ENCODE results near the gene P4HA1. TPM values are rescaled to one million over a fixed set of nuclear protein-coding genes. Genes with fewer than 3 reads are reported as not detected.
"Not testable (repeated sequence)": the region's sequence is repeated elsewhere in the genome, so short reads cannot be mapped to it uniquely, and the experiment has no call there.

P4HA1 gene
- total and polyA plus RNA-seq, 11 donors: 18.0 to 71.7 (median 51.0) TPM

DNA sequence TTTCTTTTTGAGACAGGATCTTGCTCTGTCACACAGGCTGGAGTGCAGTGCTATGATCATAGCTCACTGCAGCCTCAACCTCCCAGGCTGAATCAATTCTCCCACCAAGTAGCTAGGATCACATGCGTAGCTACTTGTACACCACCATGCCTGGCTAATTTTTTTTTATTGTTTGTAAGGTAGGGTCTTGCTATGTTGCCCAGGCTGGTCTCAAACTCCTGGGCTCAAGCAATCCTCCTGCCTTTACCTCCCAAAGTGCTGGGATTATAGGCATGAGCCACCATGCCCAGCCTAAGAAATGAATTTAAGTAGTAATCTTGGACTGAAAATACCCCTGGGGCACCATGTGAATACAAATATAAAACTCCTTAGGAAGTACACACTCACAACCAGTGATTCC lies 19.4 kb upstream of the P4HA1 start:
- DNase-seq (no peak), ATAC-seq (no peak)

DNA sequence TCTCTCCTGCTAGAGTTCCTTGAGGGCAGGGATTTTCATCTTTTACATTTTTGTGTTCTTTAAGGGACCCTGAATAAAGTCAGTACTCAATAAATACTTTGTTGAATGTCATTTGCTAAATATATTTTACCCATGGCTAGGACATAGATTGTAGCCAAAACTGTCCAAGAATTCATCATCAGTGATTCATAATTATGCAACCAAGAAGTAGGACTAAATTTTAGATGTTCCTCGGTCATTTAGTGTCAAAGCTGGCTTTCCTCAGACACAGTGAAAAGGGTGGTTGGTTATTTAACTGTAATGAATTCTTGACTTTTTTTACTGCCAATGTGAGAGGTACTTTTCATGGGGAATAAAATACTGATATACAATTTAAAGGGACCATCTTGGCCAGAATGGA lies 16.9 kb upstream of the P4HA1 start:
- Histone ChIP-seq H3K9me3 (no peaks in the 10 kb centered on the region), H3K36me3 (peaks cover 0 to 16% (median 6%) of the 10 kb centered on the region in 9 donors), H3K4me3 (no peak overlapping the region), H3K27me3 (no peaks in the 10 kb centered on the region), H3K27ac (peak overlapping the region in 11 of 12 donors; percentile 8 to 54 (median 37)), H3K4me1 (peaks cover 0 to 39% (median 13%) of the 10 kb centered on the region in 12 donors)
- TF ChIP-seq, protein P1, sequence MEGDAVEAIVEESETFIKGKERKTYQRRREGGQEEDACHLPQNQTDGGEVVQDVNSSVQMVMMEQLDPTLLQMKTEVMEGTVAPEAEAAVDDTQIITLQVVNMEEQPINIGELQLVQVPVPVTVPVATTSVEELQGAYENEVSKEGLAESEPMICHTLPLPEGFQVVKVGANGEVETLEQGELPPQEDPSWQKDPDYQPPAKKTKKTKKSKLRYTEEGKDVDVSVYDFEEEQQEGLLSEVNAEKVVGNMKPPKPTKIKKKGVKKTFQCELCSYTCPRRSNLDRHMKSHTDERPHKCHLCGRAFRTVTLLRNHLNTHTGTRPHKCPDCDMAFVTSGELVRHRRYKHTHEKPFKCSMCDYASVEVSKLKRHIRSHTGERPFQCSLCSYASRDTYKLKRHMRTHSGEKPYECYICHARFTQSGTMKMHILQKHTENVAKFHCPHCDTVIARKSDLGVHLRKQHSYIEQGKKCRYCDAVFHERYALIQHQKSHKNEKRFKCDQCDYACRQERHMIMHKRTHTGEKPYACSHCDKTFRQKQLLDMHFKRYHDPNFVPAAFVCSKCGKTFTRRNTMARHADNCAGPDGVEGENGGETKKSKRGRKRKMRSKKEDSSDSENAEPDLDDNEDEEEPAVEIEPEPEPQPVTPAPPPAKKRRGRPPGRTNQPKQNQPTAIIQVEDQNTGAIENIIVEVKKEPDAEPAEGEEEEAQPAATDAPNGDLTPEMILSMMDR (IDR thresholded peaks at IDR 0.05): no peak
- TF ChIP-seq POLR2A (IDR thresholded peaks at IDR 0.05): no peak
- DNase-seq (no peak), ATAC-seq (no peak)
- 52 to 65% (median 59%) methylated on average over 1 of the region's 1 CpG for WGBS, 4 donors
- intact Hi-C loops (cut with DNase I): loop anchor here in 1 of 10 donors (10.0 kb wide), 1 partner anchor 51 kb away; the partner anchor contains the start of genes ECD and FAM149B1

More for the DNA sequence above, 19.4 kb upstream of the P4HA1 start:
- H3K27me3 ChIP-seq: no peaks in the 10 kb centered on the region
- 94 to 100% (median 98%) methylated on average over 1 of the region's 1 CpG for WGBS, 4 donors
- H3K4me3 ChIP-seq: no peak overlapping the region
- H3K9me3 ChIP-seq: no peaks in the 10 kb centered on the region
- peak overlapping the region in 2 of 12 donors; percentile 83 to 94 for H3K27ac ChIP-seq
- H3K36me3 ChIP-seq: peaks cover 0 to 25% (median 12%) of the 10 kb centered on the region in 9 donors
- TF ChIP-seq, protein P1 (IDR thresholded peaks at IDR 0.05): no peak
- TF ChIP-seq POLR2A (IDR thresholded peaks at IDR 0.05): no peak
- H3K4me1 ChIP-seq: peaks cover 0 to 38% (median 13%) of the 10 kb centered on the region in 12 donors
- intact Hi-C loops (cut with DNase I): loop anchor here in 2 of 10 donors (5.0 to 10.0 kb wide), 2 partner anchors 34 to 49 kb away; partner anchors contain the start of genes ECD (in 1 of the 2) and FAM149B1 (in 1 of the 2)

DNA sequence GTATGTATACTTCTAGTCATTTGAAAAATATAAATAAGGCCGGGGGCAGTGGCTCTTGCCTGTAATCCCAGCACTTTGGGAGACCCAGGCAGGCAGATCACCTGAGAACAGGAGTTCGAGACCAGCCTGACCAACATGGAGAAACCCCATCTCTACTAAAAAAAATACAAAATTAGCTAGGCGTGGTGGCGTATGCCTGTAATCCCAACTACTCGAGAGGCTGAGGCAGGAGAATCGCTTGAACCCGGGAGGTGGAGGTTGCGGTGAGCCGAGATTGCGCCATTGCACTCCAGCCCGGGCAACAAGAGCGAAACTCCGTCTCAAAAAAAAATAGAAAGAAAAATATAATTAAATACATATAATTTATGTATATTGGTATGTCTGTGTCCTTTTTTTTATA lies 15.4 kb upstream of the P4HA1 start:
- peaks cover 0 to 24% (median 6%) of the 10 kb centered on the region in 12 donors for H3K4me1 ChIP-seq
- peak overlapping the region in 11 of 12 donors; percentile 80 to 97 (median 89) for H3K27ac ChIP-seq
- not testable (repeated sequence) for H3K9me3 ChIP-seq, H3K4me3 ChIP-seq, ATAC-seq, DNase-seq, H3K27me3 ChIP-seq
- H3K36me3 ChIP-seq: peaks cover 0 to 18% (median 6%) of the 10 kb centered on the region in 9 donors
- intact Hi-C loops (cut with DNase I): loop anchor here in 1 of 10 donors (10.0 kb wide), 1 partner anchor 53 kb away; the partner anchor contains the start of genes ECD and FAM149B1
- WGBS, 4 donors: 97 to 98% (median 98%) methylated on average over 13 of the region's 13 CpGs

DNA sequence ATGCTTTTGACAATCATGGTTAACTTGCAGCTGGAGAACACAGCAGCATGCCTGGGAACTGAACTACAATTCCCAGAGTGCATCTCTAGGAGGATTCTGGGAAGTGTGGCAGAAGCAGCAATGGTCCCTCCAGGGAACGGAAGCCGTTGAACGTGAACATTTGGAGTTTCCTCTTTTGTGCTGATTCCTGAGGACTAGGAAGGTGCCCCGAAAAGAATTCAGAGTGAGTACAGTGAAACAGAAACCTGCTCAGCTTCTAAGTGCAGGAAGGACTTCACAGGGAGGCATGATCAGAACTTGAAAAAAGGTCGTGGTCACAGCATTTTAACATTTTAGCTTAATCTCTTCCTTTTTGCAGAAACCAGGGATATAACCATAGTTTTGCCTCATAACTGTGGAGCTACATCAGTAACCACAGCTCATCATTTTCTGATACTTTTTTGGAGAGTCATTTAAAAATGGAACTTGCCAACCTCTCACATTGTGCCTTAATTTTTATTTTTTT lies 13.7 kb upstream of the P4HA1 start, which contains the start of gene NUDT13:
Gene NUDT13, plus strand, starts transcription at position 111 of the 505 bp plus-strand sequence. CDS start 3,911 bp downstream, outside the sequence.
- WGBS, 4 donors: 0 to 3% (median 1%) methylated on average over 5 of the region's 5 CpGs
- H3K27ac ChIP-seq: peak within 1 kb of the TSS; percentile 80 to 97 (median 88)
- H3K4me1 ChIP-seq: peaks cover 0 to 22% (median 6%) of the 10 kb centered on the region in 12 donors
- intact Hi-C loops (cut with DNase I): loop anchor here in 5 of 10 donors (1.0 to 10.0 kb wide), 3 partner anchors 13 to 54 kb away; partner anchors contain the start of genes P4HA1 (in 3 of the 5), ECD (in 1 of the 5) and FAM149B1 (in 1 of the 5)
- H3K27me3 ChIP-seq: no peaks in the 10 kb centered on the region
- DNase-seq (peak in 4 of 5 donors; percentile 79 to 82 (median 80)), ATAC-seq (peak; percentile 95 to 98 (median 96))
- TF ChIP-seq POLR2A (IDR thresholded peaks at IDR 0.05): peak in 1 of 2 donors; percentile 27
- TF ChIP-seq, protein P1 (IDR thresholded peaks at IDR 0.05): no peak
- H3K36me3 ChIP-seq: peaks cover 0 to 7% (median 5%) of the 10 kb centered on the region in 9 donors
- H3K4me3 ChIP-seq: peak within 1 kb of the TSS; percentile 38 to 70 (median 59)
- no peaks in the 10 kb centered on the region for H3K9me3 ChIP-seq

DNA sequence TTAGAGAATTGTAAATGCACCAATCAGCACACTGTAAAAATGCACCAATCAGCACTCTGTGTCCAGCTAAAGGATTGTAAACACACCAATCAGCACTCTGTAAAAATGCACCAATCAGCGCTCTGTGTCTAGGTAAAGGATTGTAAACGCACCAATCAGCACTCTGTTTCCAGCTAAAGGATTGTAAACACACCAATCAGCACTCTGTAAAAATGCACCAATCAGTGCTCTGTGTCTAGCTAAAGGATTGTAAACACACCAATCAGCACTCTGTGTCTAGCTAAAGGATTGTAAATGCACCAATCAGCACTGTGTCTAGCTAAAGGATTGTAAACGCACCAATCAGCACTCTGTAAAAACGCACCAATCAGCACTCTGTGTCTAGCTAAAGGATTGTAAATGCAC lies 12.6 kb upstream of the P4HA1 start:
- peaks cover 0 to 21% (median 6%) of the 10 kb centered on the region in 12 donors for H3K4me1 ChIP-seq
- 83 to 97% (median 89%) methylated on average over 4 of the region's 4 CpGs for WGBS, 4 donors
- intact Hi-C loops (cut with DNase I): loop anchor here in 1 of 10 donors (5.0 kb wide), 1 partner anchor 58 kb away; the partner anchor contains the start of genes ECD and FAM149B1
- not testable (repeated sequence) for H3K27ac ChIP-seq, H3K36me3 ChIP-seq, H3K9me3 ChIP-seq, ATAC-seq, DNase-seq, H3K27me3 ChIP-seq, H3K4me3 ChIP-seq
